HepG2 (cell line): ENCODE data around the gene NXT1. TPM values are rescaled to one million over a fixed set of nuclear protein-coding genes. Genes with fewer than 3 reads are reported as not detected.

Experiments used
- CENPBD1 ChIP-seq: sonication (generic); formaldehyde crosslinking; IDR thresholded peaks from 2 replicates; pipeline ENCODE4 v1.8.0; 2022; ENCODE audit warnings: missing genetic modification reagents, low read depth, mild to moderate bottlenecking, borderline replicate concordance
- ELF4 ChIP-seq: sonication (generic); formaldehyde crosslinking; IDR thresholded peaks from 2 replicates; pipeline ENCODE4 v1.5.0; 2020; ENCODE audit warnings: missing genetic modification reagents, mild to moderate bottlenecking, moderate library complexity, borderline replicate concordance
- GABPB1 ChIP-seq: IDR thresholded peaks from 2 replicates; pipeline ENCODE4 v1.6.1; 2016; ENCODE audit warnings: mild to moderate bottlenecking, missing genetic modification reagents, moderate library complexity, missing compliant biosample characterization
- KLF16 ChIP-seq, 2 experiments: sonication (generic) in 1 of 2; formaldehyde crosslinking in 1 of 2; IDR thresholded peaks; 2 replicates each; pipeline versions ENCODE4 v1.6.1 to v1.8.0; 2016 to 2023; ENCODE audit warnings: missing genetic modification reagents in 2 of 2, missing compliant biosample characterization in 1 of 2
- KMT2B ChIP-seq: IDR thresholded peaks from 2 replicates; pipeline ENCODE4 v1.6.1; 2016; ENCODE audit warnings: missing genetic modification reagents, missing compliant biosample characterization
- MIER3 ChIP-seq: IDR thresholded peaks from 2 replicates; pipeline ENCODE4 v1.6.1; 2016; ENCODE audit warnings: missing compliant biosample characterization, borderline replicate concordance
- NFE2 ChIP-seq: sonication (generic); formaldehyde crosslinking; IDR thresholded peaks from 2 replicates; pipeline ENCODE4 v1.4.0; 2020; ENCODE audit warnings: missing genetic modification reagents
- PHF20 ChIP-seq: sonication (generic); formaldehyde crosslinking; IDR thresholded peaks from 2 replicates; pipeline ENCODE4 v1.5.0; 2020; ENCODE audit warnings: mild to moderate bottlenecking, missing genetic modification reagents
- RAD51 ChIP-seq: fragments of 450-650 bp; IDR thresholded peaks from 2 replicates; pipeline ENCODE4 v1.6.1; 2016; ENCODE audit warnings: borderline replicate concordance
- RELA ChIP-seq: sonication (generic); formaldehyde crosslinking; IDR thresholded peaks from 2 replicates; pipeline ENCODE4 v1.4.0; 2020; ENCODE audit warnings: missing genetic modification reagents
- SOX13 ChIP-seq, 3 experiments: fragments of 450-650 bp in 1 of 3; sonication (generic) in 1 of 3; formaldehyde crosslinking in 1 of 3; IDR thresholded peaks in 2 of 3; conservative IDR thresholded peaks in 1 of 3; 2 replicates each; pipeline versions ENCODE4 v1.5.0 to v1.6.1; 2016 to 2020; ENCODE audit warnings: antibody characterized with exemption in 1 of 3, mild to moderate bottlenecking in 1 of 3, missing compliant biosample characterization in 1 of 3, missing genetic modification reagents in 1 of 3, moderate library complexity in 1 of 3
- SOX6 ChIP-seq, 2 experiments: fragments of 450-650 bp in 1 of 2; sonication (generic) in 1 of 2; formaldehyde crosslinking in 1 of 2; IDR thresholded peaks; 2 replicates each; pipeline versions ENCODE4 v1.4.0 to v1.6.1; 2017 to 2020; ENCODE audit warnings: antibody characterized with exemption in 1 of 2, mild to moderate bottlenecking in 1 of 2, missing genetic modification reagents in 1 of 2
- SRSF4 ChIP-seq: fragments of 200-400 bp; formaldehyde crosslinking; IDR thresholded peaks from one replicate; pipeline ENCODE4 v1.6.1; 2018; ENCODE audit warnings: mild to moderate bottlenecking, low read depth, low read length, moderate library complexity; ENCODE audit not compliant: poor library complexity, severe bottlenecking
- SRSF9 ChIP-seq: fragments of 200-400 bp; formaldehyde crosslinking; IDR thresholded peaks from 2 replicates; pipeline ENCODE4 v1.6.1; 2018; ENCODE audit warnings: borderline replicate concordance, mild to moderate bottlenecking, low read depth, low read length; ENCODE audit not compliant: insufficient read depth, poor library complexity, severe bottlenecking
- TFAP4 ChIP-seq: sonication (generic); IDR thresholded peaks from 2 replicates; pipeline ENCODE4 v1.6.1; 2016; ENCODE audit warnings: low read depth, borderline replicate concordance
- ZBTB1 ChIP-seq: sonication (generic); formaldehyde crosslinking; IDR thresholded peaks from 2 replicates; pipeline ENCODE4 v1.4.0; 2020; ENCODE audit warnings: missing genetic modification reagents, borderline replicate concordance
- ZBTB33 ChIP-seq: sonication (generic); formaldehyde crosslinking; IDR thresholded peaks from 2 replicates; pipeline ENCODE4 v1.4.0; 2020; ENCODE audit warnings: missing genetic modification reagents
- ZNF124 ChIP-seq: sonication (generic); formaldehyde crosslinking; IDR thresholded peaks from 2 replicates; pipeline ENCODE4 v1.4.0; 2020; ENCODE audit warnings: missing genetic modification reagents
- ZNF296 ChIP-seq: sonication (generic); formaldehyde crosslinking; conservative IDR thresholded peaks from 2 replicates; pipeline ENCODE4 v1.5.0; 2020; ENCODE audit warnings: mild to moderate bottlenecking, missing genetic modification reagents
- ZNF343 ChIP-seq: sonication (generic); formaldehyde crosslinking; IDR thresholded peaks from 2 replicates; pipeline ENCODE4 v1.4.0; 2020; ENCODE audit warnings: mild to moderate bottlenecking, missing genetic modification reagents
- ZNF746 ChIP-seq: sonication (generic); formaldehyde crosslinking; IDR thresholded peaks from 2 replicates; pipeline ENCODE4 v1.8.0; 2022; ENCODE audit warnings: mild to moderate bottlenecking, missing genetic modification reagents
- polyA plus RNA-seq, 8 experiments: library from polyadenylated mRNA; depleted of rRNA in 3 of 8; stranded (reverse) in 7 of 8; unstranded in 1 of 8; fragments of >200 nt; fragmentation: Illumina TruSeq in 4 of 8; extraction: Trizol in 4 of 8; gene quantifications; 2 replicates each; pipeline versions ENCODE4 v1.2.1 to v1.2.3, GENCODE V29; 2011 to 2016; ENCODE audit warnings: low read depth in 4 of 8, missing spikeins in 1 of 8, mixed read lengths in 1 of 8; ENCODE audit not compliant: insufficient read depth in 1 of 8
- total RNA-seq, 5 experiments: library from RNA; depleted of rRNA; stranded (reverse); fragments of >200 nt; fragmentation: Illumina TruSeq; extraction: Trizol; gene quantifications; 2 replicates each; pipeline ENCODE4 v1.2.3, GENCODE V29; 2016; ENCODE audit warnings: low read depth in 1 of 5
- TF ChIP-seq, protein P1 (sequence below), 2 experiments: sonication (generic) in 1 of 2; formaldehyde crosslinking in 1 of 2; IDR thresholded peaks; 2 replicates each; pipeline versions ENCODE4 v1.5.1 to v1.6.1; 2011 to 2020; ENCODE audit warnings: borderline replicate concordance in 1 of 2, low read depth in 1 of 2, low read length in 1 of 2, mild to moderate bottlenecking in 1 of 2, missing genetic modification reagents in 1 of 2, moderate library complexity in 1 of 2

The NXT1 gene
- total and polyA plus RNA-seq, 2 of the 13 experiments (the other 11 are each of a cell fraction or from before 2014, with no cell fraction given) = 35.6 to 65.9 TPM

GRCh38 chr20:23350196-23350903, at the start of gene NXT1 (continued):
- TF ChIP-seq RAD51 = no peak
- peak; percentile 94 for TF ChIP-seq ZNF296 (CRISPR knock-in tag)
- no peak for TF ChIP-seq NFE2 (CRISPR knock-in tag)
- peak; percentile 98 for TF ChIP-seq GABPB1 (CRISPR knock-in tag)
- TF ChIP-seq ZNF124 (CRISPR knock-in tag) = peak; percentile 61; the same call in 1 of the 2 replicates
- TF ChIP-seq ZNF343 (CRISPR knock-in tag) = no peak
- peak; percentile 78; the same call in 1 of the 2 replicates for TF ChIP-seq MIER3 (CRISPR knock-in tag)
- TF ChIP-seq KLF16 (CRISPR knock-in tag; IDR thresholded peaks at IDR 0.05) = peak; percentile 79 to 93
- TF ChIP-seq SOX13 (IDR thresholded peaks at IDR 0.05) = peak; percentile 10; the same call in 1 of the 2 replicates
- TF ChIP-seq SOX13 (CRISPR knock-in tag; conservative IDR thresholded peaks at IDR 0.05 in 1 of 2, IDR thresholded peaks at IDR 0.05 in 1 of 2) = peak; percentile 32 to 45; a peak in 2 of 4 replicates
- TF ChIP-seq ZBTB33 (CRISPR knock-in tag) = peak; percentile 75
- TF ChIP-seq ZBTB1 (CRISPR knock-in tag) = peak; percentile 18; the same call in 1 of the 2 replicates
- TF ChIP-seq SRSF4 = no peak
- peak; percentile 92 for TF ChIP-seq ZNF746
- TF ChIP-seq SOX6 (IDR thresholded peaks at IDR 0.05) = no peak
- peak; percentile 65 for TF ChIP-seq SOX6 (CRISPR knock-in tag; IDR thresholded peaks at IDR 0.05)
- TF ChIP-seq KMT2B = peak; percentile 84
- TF ChIP-seq PHF20 (CRISPR knock-in tag) = peak; percentile 82
- TF ChIP-seq, protein P1, sequence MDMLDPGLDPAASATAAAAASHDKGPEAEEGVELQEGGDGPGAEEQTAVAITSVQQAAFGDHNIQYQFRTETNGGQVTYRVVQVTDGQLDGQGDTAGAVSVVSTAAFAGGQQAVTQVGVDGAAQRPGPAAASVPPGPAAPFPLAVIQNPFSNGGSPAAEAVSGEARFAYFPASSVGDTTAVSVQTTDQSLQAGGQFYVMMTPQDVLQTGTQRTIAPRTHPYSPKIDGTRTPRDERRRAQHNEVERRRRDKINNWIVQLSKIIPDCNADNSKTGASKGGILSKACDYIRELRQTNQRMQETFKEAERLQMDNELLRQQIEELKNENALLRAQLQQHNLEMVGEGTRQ (IDR thresholded peaks at IDR 0.05; ENCODE audit: low read depth, low read length) = no peak; the same call in 1 of the 2 replicates
- TF ChIP-seq, protein P1 (CRISPR knock-in tag; IDR thresholded peaks at IDR 0.05; ENCODE audit: borderline replicate concordance) = peak; percentile 71; the same call in 1 of the 2 replicates
- peak; percentile 59 for TF ChIP-seq RELA (CRISPR knock-in tag)
- no peak; the same call in 1 of the 2 replicates for TF ChIP-seq ELF4
- peak; percentile 33; the same call in 1 of the 2 replicates for TF ChIP-seq TFAP4
- TF ChIP-seq SRSF9 = no peak
- no peak; the same call in 1 of the 2 replicates for TF ChIP-seq CENPBD1 (CRISPR knock-in tag)
